H9 (cell line): Measurements from ENCODE around the gene HOMER1. TPM values are rescaled to one million over a fixed set of nuclear protein-coding genes. Genes with fewer than 3 reads are reported as not detected.

Source experiments
- DNase-seq: peaks from one replicate; pipeline ENCODE4 v3.0.0-alpha.2; 2017
- H2AFZ ChIP-seq: one replicate; pipeline ENCODE4 v1.6.1; 2013; ENCODE audit warnings: mild to moderate bottlenecking, low read length, control low read depth, moderate library complexity
- H2AK5ac ChIP-seq: 2 replicates; pipeline ENCODE4 v1.6.1; 2013; ENCODE audit warnings: low read length, control low read depth, mixed read lengths; ENCODE audit not compliant: insufficient read length
- H2BK120ac ChIP-seq: one replicate; pipeline ENCODE4 v1.6.1; 2013; ENCODE audit warnings: low read depth, mild to moderate bottlenecking, low read length, control low read depth, inconsistent platforms; ENCODE audit not compliant: poor library complexity, severe bottlenecking
- H2BK12ac ChIP-seq: 2 replicates; pipeline ENCODE4 v1.6.1; 2013; ENCODE audit warnings: low read length, control low read depth, mixed read lengths, low read depth; ENCODE audit not compliant: insufficient read length
- H2BK15ac ChIP-seq: 2 replicates; pipeline ENCODE4 v1.6.1; 2013; ENCODE audit warnings: low read depth, low read length, control low read depth
- H2BK20ac ChIP-seq: one replicate; pipeline ENCODE4 v1.6.1; 2013; ENCODE audit warnings: low read depth, mild to moderate bottlenecking, low read length, control low read depth, inconsistent platforms; ENCODE audit not compliant: poor library complexity, severe bottlenecking
- H2BK5ac ChIP-seq: 2 replicates; pipeline ENCODE4 v1.6.1; 2013; ENCODE audit warnings: low read length, control low read depth, mixed read lengths; ENCODE audit not compliant: insufficient read length
- H3K14ac ChIP-seq: 2 replicates; pipeline ENCODE4 v1.6.1; 2013; ENCODE audit warnings: low read length, control low read depth; ENCODE audit not compliant: insufficient read depth
- H3K18ac ChIP-seq: 2 replicates; pipeline ENCODE4 v1.6.1; 2013; ENCODE audit warnings: low read depth, mild to moderate bottlenecking, mixed read lengths, low read length, control low read depth; ENCODE audit not compliant: insufficient read length
- H3K23ac ChIP-seq: 2 replicates; pipeline ENCODE4 v1.6.1; 2013; ENCODE audit warnings: low read length, control low read depth, mixed read lengths, low read depth; ENCODE audit not compliant: insufficient read length
- H3K23me2 ChIP-seq: 2 replicates; pipeline ENCODE4 v1.6.1; 2013; ENCODE audit warnings: low read depth, mild to moderate bottlenecking, mixed read lengths, low read length, control low read depth; ENCODE audit not compliant: insufficient read length, poor library complexity, severe bottlenecking
- H3K27ac ChIP-seq: 2 replicates; pipeline ENCODE4 v1.5.1; 2013; ENCODE audit warnings: low read length, control low read depth, mixed read lengths, low read depth; ENCODE audit not compliant: insufficient read length
- H3K27me3 ChIP-seq: 2 replicates; pipeline ENCODE4 v1.6.1; 2013; ENCODE audit warnings: low read length, control low read depth, inconsistent platforms; ENCODE audit not compliant: insufficient read depth
- H3K4ac ChIP-seq: 2 replicates; pipeline ENCODE4 v1.6.1; 2013; ENCODE audit warnings: low read depth, mild to moderate bottlenecking, control low read depth, inconsistent platforms, low read length, moderate library complexity
- H3K4me1 ChIP-seq: 2 replicates; pipeline ENCODE4 v1.6.1; 2013; ENCODE audit warnings: low read length, control low read depth, inconsistent platforms; ENCODE audit not compliant: insufficient read depth
- H3K4me2 ChIP-seq: 2 replicates; pipeline ENCODE4 v1.6.1; 2013; ENCODE audit warnings: low read length, control low read depth, mixed read lengths; ENCODE audit not compliant: insufficient read length, insufficient read depth
- H3K56ac ChIP-seq: 2 replicates; pipeline ENCODE4 v1.6.1; 2013; ENCODE audit warnings: low read depth, mild to moderate bottlenecking, mixed read lengths, low read length, control low read depth; ENCODE audit not compliant: insufficient read length
- H3K79me1 ChIP-seq: 2 replicates; pipeline ENCODE4 v1.6.1; 2013; ENCODE audit warnings: low read depth, mild to moderate bottlenecking, moderate library complexity, low read length, control low read depth, inconsistent platforms; ENCODE audit not compliant: insufficient read depth, poor library complexity, severe bottlenecking
- H3K79me2 ChIP-seq: 2 replicates; pipeline ENCODE4 v1.6.1; 2013; ENCODE audit warnings: low read length, control low read depth, inconsistent platforms; ENCODE audit not compliant: insufficient read depth
- H3K9ac ChIP-seq: 2 replicates; pipeline ENCODE4 v1.6.1; 2013; ENCODE audit warnings: low read length, control low read depth, mixed read lengths; ENCODE audit not compliant: insufficient read length; ENCODE audit errors: extremely low read depth
- H3K9me3 ChIP-seq: one replicate; pipeline ENCODE4 v1.6.1; 2013; ENCODE audit warnings: low read depth, low read length, inconsistent platforms; ENCODE audit not compliant: control insufficient read depth
- H3T11ph ChIP-seq: one replicate; pipeline ENCODE4 v1.6.1; 2013; ENCODE audit warnings: mild to moderate bottlenecking, low read length, control low read depth, inconsistent platforms
- H4K20me1 ChIP-seq: one replicate; pipeline ENCODE4 v1.6.1; 2013; ENCODE audit not compliant: control insufficient read depth, insufficient read length, insufficient read depth
- H4K5ac ChIP-seq: 2 replicates; pipeline ENCODE4 v1.6.1; 2013; ENCODE audit warnings: low read depth, mild to moderate bottlenecking, mixed read lengths, low read length, control low read depth; ENCODE audit not compliant: insufficient read length
- H4K8ac ChIP-seq: replicated peaks from 2 replicates; pipeline ENCODE4 v1.6.1; 2013; ENCODE audit warnings: low read length, control low read depth, mixed read lengths, low read depth; ENCODE audit not compliant: insufficient read length
- H4K91ac ChIP-seq: 2 replicates; pipeline ENCODE4 v1.6.1; 2013; ENCODE audit warnings: low read depth, mild to moderate bottlenecking, moderate library complexity, mixed read lengths, low read length, control low read depth; ENCODE audit not compliant: insufficient read length
- H3K27ac Mint-ChIP-seq, 3 experiments: 2 replicates in 2 of 3; 3 replicates in 1 of 3; pipeline ENCODE4 v1.8.0; 2020 to 2021; ENCODE audit warnings: mixed read lengths in 3 of 3, mild to moderate bottlenecking in 1 of 3, moderate library complexity in 1 of 3
- H3K27me3 Mint-ChIP-seq: 2 replicates; pipeline ENCODE4 v1.8.0; 2021; ENCODE audit warnings: low read depth, mild to moderate bottlenecking, moderate library complexity, mixed read lengths
- H3K36me3 Mint-ChIP-seq, 3 experiments: 2 replicates in 2 of 3; 3 replicates in 1 of 3; pipeline ENCODE4 v1.8.0; 2020 to 2021; ENCODE audit warnings: low read depth in 3 of 3, mixed read lengths in 3 of 3; ENCODE audit not compliant: insufficient read depth in 1 of 3
- H3K4me1 Mint-ChIP-seq, 2 experiments: 2 replicates each; pipeline ENCODE4 v1.8.0; 2020; ENCODE audit warnings: mixed read lengths in 2 of 2
- H3K4me3 Mint-ChIP-seq, 2 experiments: 2 replicates in 1 of 2; 3 replicates in 1 of 2; pipeline ENCODE4 v1.8.0; 2020 to 2021; ENCODE audit warnings: mild to moderate bottlenecking in 2 of 2, mixed read lengths in 2 of 2, moderate library complexity in 1 of 2
- H3K9me3 Mint-ChIP-seq, 2 experiments: 2 replicates in 1 of 2; 3 replicates in 1 of 2; pipeline ENCODE4 v1.8.0; 2020; ENCODE audit warnings: mild to moderate bottlenecking in 2 of 2, mixed read lengths in 2 of 2, moderate library complexity in 1 of 2
- WGBS: extraction: QIAGEN DNeasy Blood & Tissue Kit; methylation state at CpG from one replicate; pipeline ENCODE4 v1.1.7; 2013; ENCODE audit warnings: missing lambda C conversion rate, low lambda C conversion rate, mixed read lengths; ENCODE audit not compliant: insufficient read length; ENCODE audit errors: extremely low coverage; 5-methylcytosine and 5-hydroxymethylcytosine counted together
- total RNA-seq: library from RNA; stranded (reverse); gene quantifications from 2 replicates; pipeline ENCODE4 v1.2.1, GENCODE V29; 2021
- TF ChIP-seq, protein P1 (sequence below): fragments of 200-600 bp; sonication (generic); conservative IDR thresholded peaks from 3 replicates; pipeline ENCODE4 v1.8.0; 2021; ENCODE audit warnings: antibody characterized with exemption, mild to moderate bottlenecking

Gene HOMER1
- total RNA-seq, 1 experiment from 2014 or later = 39.5 TPM

DNA sequence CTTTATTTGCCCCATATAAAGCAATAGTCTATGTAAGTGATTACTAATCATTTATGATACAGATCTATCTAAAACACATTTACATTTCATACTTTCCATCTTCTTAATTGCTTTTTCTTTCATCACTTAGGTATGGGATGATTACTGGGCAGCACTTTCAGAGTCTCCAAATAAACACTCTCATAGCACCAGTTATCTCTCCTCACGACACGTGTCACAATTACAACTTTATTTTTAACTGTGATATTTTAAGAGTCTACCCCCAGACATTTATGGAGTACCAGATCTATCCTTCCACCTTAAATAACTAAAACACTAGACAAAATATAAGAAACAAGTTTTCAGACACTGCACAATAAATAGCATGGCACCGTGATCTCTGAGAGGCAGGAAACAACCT, 32.9 kb downstream of the HOMER1 start:
- no peak overlapping the region for H2BK20ac ChIP-seq
- WGBS = no CpG with 5 or more reads among the region's 3 CpGs
- H2AFZ ChIP-seq = no peak overlapping the region
- H2AK5ac ChIP-seq = no peak overlapping the region
- H4K8ac ChIP-seq = no peak overlapping the region
- H3K9me3 Mint-ChIP-seq = peaks cover 0 to 3% of the 10 kb centered on the region in 2 experiments; a peak in 1 of 5 replicates
- no peak overlapping the region for H3T11ph ChIP-seq
- TF ChIP-seq, protein P1, sequence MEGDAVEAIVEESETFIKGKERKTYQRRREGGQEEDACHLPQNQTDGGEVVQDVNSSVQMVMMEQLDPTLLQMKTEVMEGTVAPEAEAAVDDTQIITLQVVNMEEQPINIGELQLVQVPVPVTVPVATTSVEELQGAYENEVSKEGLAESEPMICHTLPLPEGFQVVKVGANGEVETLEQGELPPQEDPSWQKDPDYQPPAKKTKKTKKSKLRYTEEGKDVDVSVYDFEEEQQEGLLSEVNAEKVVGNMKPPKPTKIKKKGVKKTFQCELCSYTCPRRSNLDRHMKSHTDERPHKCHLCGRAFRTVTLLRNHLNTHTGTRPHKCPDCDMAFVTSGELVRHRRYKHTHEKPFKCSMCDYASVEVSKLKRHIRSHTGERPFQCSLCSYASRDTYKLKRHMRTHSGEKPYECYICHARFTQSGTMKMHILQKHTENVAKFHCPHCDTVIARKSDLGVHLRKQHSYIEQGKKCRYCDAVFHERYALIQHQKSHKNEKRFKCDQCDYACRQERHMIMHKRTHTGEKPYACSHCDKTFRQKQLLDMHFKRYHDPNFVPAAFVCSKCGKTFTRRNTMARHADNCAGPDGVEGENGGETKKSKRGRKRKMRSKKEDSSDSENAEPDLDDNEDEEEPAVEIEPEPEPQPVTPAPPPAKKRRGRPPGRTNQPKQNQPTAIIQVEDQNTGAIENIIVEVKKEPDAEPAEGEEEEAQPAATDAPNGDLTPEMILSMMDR = no peak
- H3K4me2 ChIP-seq = no peak overlapping the region
- no peak overlapping the region for H3K14ac ChIP-seq
- H2BK12ac ChIP-seq = no peak overlapping the region
- no peaks in the 10 kb centered on the region for H3K9me3 ChIP-seq
- H4K5ac ChIP-seq = no peak overlapping the region
- DNase-seq = no peak
- no peaks in the 10 kb centered on the region for H3K79me1 ChIP-seq
- H3K23me2 ChIP-seq = no peaks in the 10 kb centered on the region
- H2BK120ac ChIP-seq = no peak overlapping the region
- H3K27ac Mint-ChIP-seq = peak overlapping the region in 1 of 3 experiments; percentile 15; a peak in 2 of 7 replicates
- peaks cover 22 to 32% of the 10 kb centered on the region in 2 experiments for H3K4me1 Mint-ChIP-seq
- no peaks in the 10 kb centered on the region for H3K27me3 Mint-ChIP-seq
- peaks cover 14% of the 10 kb centered on the region; the same call in 1 of the 2 replicates for H3K79me2 ChIP-seq
- H3K23ac ChIP-seq = no peak overlapping the region
- H3K4me1 ChIP-seq = peaks cover 4% of the 10 kb centered on the region; the same call in 1 of the 2 replicates
- no peaks in the 10 kb centered on the region for H4K20me1 ChIP-seq
- no peak overlapping the region for H4K91ac ChIP-seq
- H3K4ac ChIP-seq = no peak overlapping the region
- no peak overlapping the region for H2BK15ac ChIP-seq
- no peak overlapping the region for H3K27ac ChIP-seq
- H3K4me3 Mint-ChIP-seq = no peak overlapping the region
- no peak overlapping the region for H3K18ac ChIP-seq
- H3K9ac ChIP-seq = no peak overlapping the region
- no peak overlapping the region for H3K56ac ChIP-seq
- H3K27me3 ChIP-seq = no peaks in the 10 kb centered on the region
- H3K36me3 Mint-ChIP-seq = peaks cover 0 to 3% (median 1%) of the 10 kb centered on the region in 3 experiments; a peak in 2 of 7 replicates
- H2BK5ac ChIP-seq = no peak overlapping the region
